ENCODE measurements around the gene KLF15.

- TF ChIP-seq, protein P1, sequence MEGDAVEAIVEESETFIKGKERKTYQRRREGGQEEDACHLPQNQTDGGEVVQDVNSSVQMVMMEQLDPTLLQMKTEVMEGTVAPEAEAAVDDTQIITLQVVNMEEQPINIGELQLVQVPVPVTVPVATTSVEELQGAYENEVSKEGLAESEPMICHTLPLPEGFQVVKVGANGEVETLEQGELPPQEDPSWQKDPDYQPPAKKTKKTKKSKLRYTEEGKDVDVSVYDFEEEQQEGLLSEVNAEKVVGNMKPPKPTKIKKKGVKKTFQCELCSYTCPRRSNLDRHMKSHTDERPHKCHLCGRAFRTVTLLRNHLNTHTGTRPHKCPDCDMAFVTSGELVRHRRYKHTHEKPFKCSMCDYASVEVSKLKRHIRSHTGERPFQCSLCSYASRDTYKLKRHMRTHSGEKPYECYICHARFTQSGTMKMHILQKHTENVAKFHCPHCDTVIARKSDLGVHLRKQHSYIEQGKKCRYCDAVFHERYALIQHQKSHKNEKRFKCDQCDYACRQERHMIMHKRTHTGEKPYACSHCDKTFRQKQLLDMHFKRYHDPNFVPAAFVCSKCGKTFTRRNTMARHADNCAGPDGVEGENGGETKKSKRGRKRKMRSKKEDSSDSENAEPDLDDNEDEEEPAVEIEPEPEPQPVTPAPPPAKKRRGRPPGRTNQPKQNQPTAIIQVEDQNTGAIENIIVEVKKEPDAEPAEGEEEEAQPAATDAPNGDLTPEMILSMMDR (IDR thresholded peaks at IDR 0.05), result no peak
- TF ChIP-seq EZH2 (IDR thresholded peaks at IDR 0.05; ENCODE audit: borderline replicate concordance, insufficient read depth, low read depth, low read length, poor library complexity, severe bottlenecking), result no peak
Measured at GRCh38 chr3:126306397-126306796, 50.8 kb downstream of the KLF15 start.

Measured in B cell (primary cell).